HL-60 (cell line): Measurements from ENCODE around the gene TTC31.

Source experiments
- DNase-seq, 2 experiments: peaks; one replicate each; pipeline ENCODE4 v3.0.0-alpha.2; 2010 to 2020; ENCODE audit warnings: low read depth in 1 of 2, low spot score in 1 of 2
- H3K27ac ChIP-seq: fragments of 250-450 bp; sonication (Bioruptor Pico); replicated peaks from 2 replicates; pipeline ENCODE4 v1.5.1; 2020; ENCODE audit warnings: mild to moderate bottlenecking, moderate library complexity
- H3K27me3 ChIP-seq: fragments of 250-450 bp; sonication (Bioruptor Pico); 2 replicates; pipeline ENCODE4 v1.5.1; 2021; ENCODE audit warnings: mild to moderate bottlenecking, moderate library complexity; ENCODE audit not compliant: insufficient read depth, poor library complexity, severe bottlenecking
- H3K4me3 ChIP-seq: replicated peaks from 2 replicates; pipeline ENCODE4 v1.5.1; 2011; ENCODE audit warnings: mild to moderate bottlenecking, control low read depth, low read length; ENCODE audit not compliant: insufficient read depth
- CTCF ChIP-seq: IDR thresholded peaks from one replicate; pipeline ENCODE4 v1.5.1; 2011; ENCODE audit warnings: low read length, control low read depth, inconsistent platforms; ENCODE audit not compliant: insufficient read depth
- GABPA ChIP-seq: IDR thresholded peaks from 2 replicates; pipeline ENCODE4 v1.6.1; 2012; ENCODE audit warnings: low read depth
- POLR2AphosphoS5 ChIP-seq: IDR thresholded peaks from 2 replicates; pipeline ENCODE4 v1.6.1; 2012; ENCODE audit warnings: low read depth
- REST ChIP-seq: IDR thresholded peaks from 2 replicates; pipeline ENCODE4 v1.6.1; 2012; ENCODE audit warnings: low read depth; ENCODE audit not compliant: insufficient replicate concordance
- SPI1 ChIP-seq: IDR thresholded peaks from 2 replicates; pipeline ENCODE4 v1.6.1; 2012; ENCODE audit warnings: low read depth, mild to moderate bottlenecking, borderline replicate concordance

The TTC31 gene

GRCh38 chr2:74499267-74499939 is 16.5 kb downstream of the TTC31 start, which contains the start of gene LBX2:
LBX2 (minus strand) TSS chr2:74499603; CDS start chr2:74499537, 66 bp downstream.
- H3K27me3 ChIP-seq = peaks cover 60% of the 10 kb centered on the region
- no peak within 1 kb of the TSS for H3K27ac ChIP-seq
- DNase-seq = peak in 1 of 2 experiments; percentile 27
- no peak within 1 kb of the TSS for H3K4me3 ChIP-seq
- TF ChIP-seq SPI1 (no peak), GABPA (no peak)

GRCh38 chr2:74499940-74500577 is 17.2 kb downstream of the TTC31 start:
- Histone ChIP-seq H3K27ac (no peak overlapping the region), H3K4me3 (no peak overlapping the region), H3K27me3 (peaks cover 60% of the 10 kb centered on the region)
- TF ChIP-seq CTCF = no peak
- no peak for TF ChIP-seq REST
- TF ChIP-seq POLR2AphosphoS5 = no peak
- TF ChIP-seq GABPA = no peak
- no peak for TF ChIP-seq SPI1
- no peak for DNase-seq

DNA sequence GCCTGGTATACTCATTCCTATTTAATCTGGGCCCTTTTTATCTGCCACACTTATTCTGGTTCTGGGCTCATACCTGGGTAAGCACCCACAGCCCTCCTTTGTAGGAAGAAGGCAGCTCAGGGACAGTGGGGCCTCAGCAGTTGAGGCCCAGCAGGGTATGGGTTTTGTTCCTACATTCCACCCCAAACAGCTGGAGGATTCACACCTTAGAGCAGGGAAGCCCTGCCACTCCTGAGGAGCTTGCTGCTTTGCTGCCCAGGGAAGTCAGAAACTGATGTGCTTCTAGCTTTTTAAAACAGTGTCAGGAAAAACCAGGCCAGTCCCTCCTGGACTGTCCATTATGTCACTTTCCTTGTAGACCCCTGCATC is 17.7 kb downstream of the TTC31 start:
- Histone ChIP-seq H3K27me3 (peaks cover 60% of the 10 kb centered on the region), H3K27ac (no peak overlapping the region), H3K4me3 (no peak overlapping the region)
- TF ChIP-seq REST (no peak), GABPA (no peak), CTCF (no peak), POLR2AphosphoS5 (no peak)
- DNase-seq = no peak

GRCh38 chr2:74501335-74502071 is 18.6 kb downstream of the TTC31 start:
- no peak for DNase-seq
- H3K4me3 ChIP-seq = no peak overlapping the region
- no peak overlapping the region for H3K27ac ChIP-seq
- H3K27me3 ChIP-seq = peaks cover 60% of the 10 kb centered on the region
- TF ChIP-seq GABPA = no peak
- peak; percentile 68 for TF ChIP-seq REST
- TF ChIP-seq CTCF = no peak
